HG03280 (cell line): ENCODE results near the gene C1QTNF9.
"Not testable (repeated sequence)": the region's sequence is repeated elsewhere in the genome, so short reads cannot be mapped to it uniquely, and the experiment has no call there.

Experiments
- ATAC-seq: cut with Tn5 transposase; IDR thresholded peaks from one replicate; pipeline ENCODE4 v1.9.1; 2021; ENCODE audit warnings: mild to moderate bottlenecking, moderate library complexity; ENCODE audit not compliant: unreplicated experiment

C1QTNF9 gene

GRCh38 chr13:24309300-24309699 is at the start of gene C1QTNF9:
C1QTNF9 (plus strand) TSS chr13:24309580; CDS start chr13:24316004, 6,424 bp downstream.
- not testable (repeated sequence) for ATAC-seq

- no peak for ATAC-seq
These were observed 47.8 kb upstream of the C1QTNF9 start for GRCh38 chr13:24261566-24261965.

- ATAC-seq, result no peak
These were observed 45.7 kb upstream of the C1QTNF9 start for GRCh38 chr13:24263632-24264031.

- ATAC-seq, result no peak
These were observed 44.4 kb upstream of the C1QTNF9 start for GRCh38 chr13:24264976-24265375.

- no peak for ATAC-seq
These were observed 43.9 kb upstream of the C1QTNF9 start for GRCh38 chr13:24265453-24265852.

GRCh38 chr13:24267274-24267673 is 42.1 kb upstream of the C1QTNF9 start:
- ATAC-seq, result no peak

GRCh38 chr13:24267801-24268200 is 41.6 kb upstream of the C1QTNF9 start:
- ATAC-seq, result no peak

- ATAC-seq, result no peak
These were observed 39.6 kb upstream of the C1QTNF9 start for GRCh38 chr13:24269821-24270220.

- ATAC-seq, result peak; percentile 54
These were observed 38.7 kb upstream of the C1QTNF9 start for GRCh38 chr13:24270639-24271141.

GRCh38 chr13:24271231-24271600 is 38.2 kb upstream of the C1QTNF9 start:
- ATAC-seq, result no peak

GRCh38 chr13:24271601-24272451 is 37.6 kb upstream of the C1QTNF9 start:
- peak; percentile 55 for ATAC-seq

GRCh38 chr13:24272452-24273161 is 36.8 kb upstream of the C1QTNF9 start:
- ATAC-seq, result no peak

- no peak for ATAC-seq
These were observed 35.5 kb upstream of the C1QTNF9 start for GRCh38 chr13:24273926-24274325.

- peak; percentile 49 for ATAC-seq
These were observed 34.8 kb upstream of the C1QTNF9 start for GRCh38 chr13:24274452-24275021.

- ATAC-seq, result no peak
These were observed 34.3 kb upstream of the C1QTNF9 start for GRCh38 chr13:24275041-24275440.

- ATAC-seq, result no peak
These were observed 33.1 kb upstream of the C1QTNF9 start for GRCh38 chr13:24276306-24276705.

GRCh38 chr13:24276861-24277260 is 32.5 kb upstream of the C1QTNF9 start:
- ATAC-seq, result no peak

GRCh38 chr13:24277761-24278160 is 31.6 kb upstream of the C1QTNF9 start:
- ATAC-seq, result no peak

- no peak for ATAC-seq
These were observed 29.9 kb upstream of the C1QTNF9 start for GRCh38 chr13:24279327-24280110.

- peak; percentile 52 for ATAC-seq
These were observed 28.7 kb upstream of the C1QTNF9 start for GRCh38 chr13:24280720-24281119.
